GM20000 (cell line): ENCODE data around the gene COA6.
"Not testable (repeated sequence)": the region's sequence is repeated elsewhere in the genome, so short reads cannot be mapped to it uniquely, and the experiment has no call there.

Source experiments
- DNase-seq: peaks from one replicate; pipeline ENCODE4 v3.0.0; 2012; ENCODE audit warnings: low spot score
- TF ChIP-seq, protein P1 (sequence below): IDR thresholded peaks from 2 replicates; pipeline ENCODE4 v1.5.1; 2012; ENCODE audit warnings: mild to moderate bottlenecking, control low read depth; ENCODE audit errors: extremely low read depth, missing control alignments

Gene COA6

DNA sequence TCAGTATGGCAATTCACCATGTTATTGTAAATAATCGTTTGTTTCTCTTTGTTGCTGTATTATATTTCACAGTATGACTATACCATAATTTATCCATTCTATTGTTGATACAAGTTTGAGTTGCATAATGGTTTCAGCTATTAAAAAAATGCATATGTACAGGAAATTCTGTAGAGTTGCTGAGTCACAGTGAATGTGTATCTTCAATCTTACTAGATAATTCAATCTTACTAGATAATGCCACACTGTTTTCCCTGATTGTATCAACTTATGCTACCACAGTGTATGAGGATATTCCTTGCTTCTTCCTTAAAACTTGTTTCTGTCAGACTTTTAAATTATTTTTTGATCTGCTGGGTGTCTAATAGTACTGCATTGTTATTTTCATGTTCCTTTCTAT, 3.5 kb upstream of the COA6 start:
- DNase-seq: no peak
- TF ChIP-seq, protein P1, sequence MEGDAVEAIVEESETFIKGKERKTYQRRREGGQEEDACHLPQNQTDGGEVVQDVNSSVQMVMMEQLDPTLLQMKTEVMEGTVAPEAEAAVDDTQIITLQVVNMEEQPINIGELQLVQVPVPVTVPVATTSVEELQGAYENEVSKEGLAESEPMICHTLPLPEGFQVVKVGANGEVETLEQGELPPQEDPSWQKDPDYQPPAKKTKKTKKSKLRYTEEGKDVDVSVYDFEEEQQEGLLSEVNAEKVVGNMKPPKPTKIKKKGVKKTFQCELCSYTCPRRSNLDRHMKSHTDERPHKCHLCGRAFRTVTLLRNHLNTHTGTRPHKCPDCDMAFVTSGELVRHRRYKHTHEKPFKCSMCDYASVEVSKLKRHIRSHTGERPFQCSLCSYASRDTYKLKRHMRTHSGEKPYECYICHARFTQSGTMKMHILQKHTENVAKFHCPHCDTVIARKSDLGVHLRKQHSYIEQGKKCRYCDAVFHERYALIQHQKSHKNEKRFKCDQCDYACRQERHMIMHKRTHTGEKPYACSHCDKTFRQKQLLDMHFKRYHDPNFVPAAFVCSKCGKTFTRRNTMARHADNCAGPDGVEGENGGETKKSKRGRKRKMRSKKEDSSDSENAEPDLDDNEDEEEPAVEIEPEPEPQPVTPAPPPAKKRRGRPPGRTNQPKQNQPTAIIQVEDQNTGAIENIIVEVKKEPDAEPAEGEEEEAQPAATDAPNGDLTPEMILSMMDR: no peak

DNA sequence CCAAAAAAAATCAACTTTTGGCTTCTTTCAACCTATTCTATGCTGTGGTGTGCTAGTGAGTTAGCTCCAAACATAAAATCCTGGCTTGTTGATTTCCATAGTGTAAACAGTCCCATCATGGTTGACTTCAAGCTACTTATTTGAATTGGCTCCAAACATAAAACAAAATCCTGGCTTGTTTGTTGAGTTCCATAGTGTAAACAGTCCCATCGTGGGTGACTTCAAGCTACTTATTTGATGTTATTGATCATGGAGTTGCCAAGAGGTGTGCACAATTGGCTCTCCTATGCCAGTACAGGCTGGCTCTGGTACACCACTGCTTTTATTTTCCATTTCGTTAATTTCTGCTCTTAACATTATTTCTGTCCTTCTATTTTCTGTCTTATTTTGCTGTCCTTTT, 1.8 kb upstream of the COA6 start:
- no peak for DNase-seq
- TF ChIP-seq, protein P1: no peak

DNA sequence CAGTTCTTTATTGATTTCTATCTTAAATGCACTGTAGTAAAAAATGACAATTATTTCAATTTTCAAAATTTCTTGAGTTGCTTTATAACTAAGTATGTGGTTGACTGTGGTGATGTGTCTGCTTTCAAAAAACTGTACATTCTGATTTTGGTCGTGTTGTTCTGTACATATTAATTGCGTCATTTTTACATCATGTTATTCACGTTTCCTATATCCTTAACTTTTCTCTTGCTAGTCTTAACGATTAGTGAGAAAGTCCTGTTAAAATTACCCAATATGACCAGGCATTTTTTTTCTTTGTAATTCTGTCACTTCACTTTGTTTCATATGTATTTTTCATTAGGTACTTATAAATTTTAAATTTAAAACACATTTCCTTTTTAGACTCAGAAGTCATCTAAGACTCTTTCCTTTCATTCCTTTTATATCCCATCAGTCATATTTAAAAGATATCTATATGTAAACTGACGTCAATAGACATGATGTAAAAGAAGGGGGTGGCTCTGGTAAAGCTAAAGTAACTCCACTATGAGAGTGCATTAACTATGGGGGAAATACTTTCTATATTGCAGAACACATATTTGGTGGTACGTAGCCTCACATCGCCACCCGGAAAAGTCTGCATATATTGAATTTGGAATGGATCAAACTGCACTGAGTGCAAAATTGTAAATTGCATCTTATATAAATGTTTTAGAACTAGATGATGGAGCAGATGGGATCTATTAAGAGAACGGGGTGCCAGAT, 1.1 kb upstream of the COA6 start:
- DNase-seq: no peak
- TF ChIP-seq, protein P1: no peak

DNA sequence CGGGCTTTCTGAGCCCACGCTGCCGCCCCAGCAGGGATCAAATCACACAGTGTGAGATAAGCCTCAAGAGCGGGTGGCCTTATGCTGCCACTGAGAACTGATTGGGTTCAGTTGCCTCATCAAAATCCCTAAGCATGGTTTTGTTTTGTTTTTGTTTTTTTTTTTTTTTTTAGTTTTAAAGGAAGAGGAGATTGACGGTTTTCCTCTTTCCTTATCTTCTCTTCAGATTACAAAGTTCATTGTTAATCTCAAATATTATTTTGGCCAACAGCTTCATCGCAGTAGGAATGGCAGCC, 651 bp downstream of the COA6 start:
- TF ChIP-seq, protein P1: no peak
- DNase-seq: no peak

DNA sequence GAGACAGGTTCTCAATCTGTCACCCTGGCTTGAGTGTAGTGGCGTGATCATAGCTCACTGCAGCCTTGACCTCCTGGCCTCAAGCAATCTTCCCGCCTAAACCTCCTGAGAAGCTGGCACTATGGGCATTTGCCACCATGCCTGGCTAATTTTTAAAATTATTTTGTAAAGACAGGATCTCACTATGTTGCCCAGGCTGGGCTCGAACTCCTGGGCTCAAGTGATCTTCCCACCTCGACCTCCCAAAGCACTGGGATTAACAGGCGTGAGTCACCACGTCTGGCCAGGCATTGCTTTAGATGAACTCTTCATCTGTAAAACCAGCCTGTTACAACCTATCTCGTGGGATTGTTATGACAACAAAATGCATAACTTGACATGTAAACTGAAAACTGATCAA, 2.4 kb downstream of the COA6 start:
- TF ChIP-seq, protein P1: no peak
- no peak for DNase-seq

DNA sequence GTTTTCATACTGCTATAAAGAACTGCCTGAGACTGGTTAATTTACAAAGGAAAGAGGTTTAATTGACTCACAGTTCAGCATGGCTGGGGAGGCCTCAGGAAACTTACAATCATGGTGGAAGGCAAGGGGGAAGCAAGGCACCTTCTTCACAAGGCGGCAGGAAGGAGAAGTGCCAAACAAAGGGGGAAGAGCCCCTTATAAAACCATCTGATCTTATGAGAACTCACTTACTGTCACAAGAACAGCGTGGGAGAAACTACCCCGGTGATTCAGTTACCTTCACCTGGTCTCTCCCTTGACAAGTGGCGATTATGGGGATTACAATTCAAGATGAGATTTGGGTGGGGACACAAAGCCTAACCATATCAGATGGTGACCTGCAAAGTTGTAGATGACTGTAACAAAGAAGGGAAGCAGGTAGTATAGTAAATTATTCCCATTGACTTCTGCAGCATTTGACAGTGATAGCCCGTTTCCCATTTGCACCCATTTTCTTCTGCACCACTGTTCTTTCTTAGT, 6.4 kb downstream of the COA6 start:
- not testable (repeated sequence) for DNase-seq

DNA sequence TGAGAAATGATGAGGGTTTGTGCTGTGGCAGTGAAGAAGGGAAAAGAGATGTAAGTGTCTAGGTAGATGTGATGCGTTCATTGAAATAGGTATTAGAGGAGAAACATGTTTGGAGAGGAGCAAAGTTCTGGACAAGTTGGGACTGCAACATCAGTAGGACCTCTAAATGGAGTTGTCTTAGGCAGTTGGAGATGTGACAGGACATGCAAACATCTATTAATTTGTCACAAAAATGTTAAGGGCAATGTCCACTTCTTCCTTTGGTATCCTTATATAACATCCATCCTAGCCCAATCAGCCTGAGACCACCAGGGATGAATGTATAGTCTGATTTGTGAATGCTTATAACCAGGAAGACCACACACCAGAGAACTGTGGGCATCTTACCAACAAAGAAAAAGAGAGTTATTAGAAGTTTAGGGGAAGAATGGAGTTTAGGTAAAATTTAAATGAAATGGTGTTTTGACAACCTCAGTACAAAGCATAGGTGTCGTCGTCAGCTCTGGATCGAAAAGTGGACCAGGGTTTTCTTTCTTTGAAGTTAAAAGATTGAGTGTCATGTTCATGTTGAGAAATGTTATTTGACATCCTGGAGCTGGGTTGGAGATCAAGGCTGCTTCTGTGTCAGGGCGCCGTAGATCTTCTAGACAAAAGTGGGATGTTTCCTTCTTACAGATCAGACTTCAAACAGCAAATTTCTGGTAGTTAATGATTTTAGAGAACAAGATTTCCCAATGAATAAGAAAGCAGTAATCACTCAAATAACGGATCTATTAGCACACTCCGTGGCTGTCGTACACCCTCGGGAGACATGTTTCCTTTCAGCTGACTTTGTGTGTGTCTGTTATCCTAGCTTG, 8.7 kb downstream of the COA6 start:
- TF ChIP-seq, protein P1: no peak
- DNase-seq: no peak

DNA sequence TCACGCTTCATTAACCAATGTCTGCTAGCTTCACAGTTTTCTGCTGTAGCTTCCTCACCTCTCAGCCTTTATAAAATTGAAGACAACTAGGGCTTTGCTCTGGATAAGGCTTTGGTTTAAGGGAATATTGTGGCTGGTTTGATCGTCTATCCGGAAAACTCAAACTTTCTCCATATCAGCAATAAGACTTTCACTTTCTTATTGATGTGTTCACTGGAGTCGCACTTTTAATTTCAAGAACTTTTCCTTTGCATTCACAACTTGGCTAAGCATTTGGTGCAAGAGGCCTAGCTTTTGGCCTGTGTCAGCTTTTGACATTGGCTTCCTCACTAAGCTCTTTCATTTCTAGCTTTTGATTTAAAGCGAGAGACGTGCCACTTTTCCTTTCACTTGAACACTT, 12.9 kb downstream of the COA6 start:
- TF ChIP-seq, protein P1: no peak
- DNase-seq: no peak
